Mesothelial cell of epicardium (in vitro differentiated cells): ENCODE results near the gene SLC26A6. TPM values are rescaled to one million over a fixed set of nuclear protein-coding genes. Genes with fewer than 3 reads are reported as not detected.

Experiments
- DNase-seq, 2 experiments: peaks; one replicate each; pipeline ENCODE4 v3.0.0; 2021; ENCODE audit warnings: low spot score in 2 of 2; ENCODE audit not compliant: unreplicated experiment in 2 of 2
- H3K27ac Mint-ChIP-seq: 2 replicates; pipeline ENCODE4 v1.8.0; 2021; ENCODE audit warnings: mixed read lengths
- H3K27me3 Mint-ChIP-seq: 2 replicates; pipeline ENCODE4 v1.8.0; 2021; ENCODE audit warnings: low read depth, mixed read lengths
- H3K36me3 Mint-ChIP-seq: 2 replicates; pipeline ENCODE4 v1.8.0; 2021; ENCODE audit warnings: mixed read lengths
- H3K4me1 Mint-ChIP-seq: 2 replicates; pipeline ENCODE4 v1.8.0; 2021; ENCODE audit warnings: mixed read lengths
- H3K4me3 Mint-ChIP-seq: 2 replicates; pipeline ENCODE4 v1.8.0; 2021; ENCODE audit warnings: mild to moderate bottlenecking, moderate library complexity, mixed read lengths
- H3K9me3 Mint-ChIP-seq: 2 replicates; pipeline ENCODE4 v1.8.0; 2021; ENCODE audit warnings: mixed read lengths
- CTCF ChIP-seq: fragments of 200-600 bp; sonication (generic); IDR thresholded peaks from one replicate; pipeline ENCODE4 v1.5.0; 2021; ENCODE audit warnings: antibody characterized with exemption; ENCODE audit not compliant: unreplicated experiment
- total RNA-seq: library from RNA; stranded (reverse); gene quantifications from 3 replicates; pipeline ENCODE4 v1.2.1, GENCODE V29; 2021

SLC26A6 gene
- total RNA-seq, 1 donor from 2014 or later: 18.0 TPM

GRCh38 chr3:48636149-48636655 is 941 bp upstream of the SLC26A6 start:
- no peak for DNase-seq
- no peak for TF ChIP-seq CTCF
- Mint-ChIP-seq H3K27me3 (peaks cover 1% of the 10 kb centered on the region), H3K4me3 (peak overlapping the region; percentile 83), H3K4me1 (peaks cover 21% of the 10 kb centered on the region), H3K36me3 (peaks cover 7% of the 10 kb centered on the region), H3K9me3 (no peaks in the 10 kb centered on the region), H3K27ac (peak overlapping the region; percentile 12)

- peaks cover 8% of the 10 kb centered on the region for H3K36me3 Mint-ChIP-seq
- peak in 1 of 2 experiments; percentile 51 for DNase-seq
- peaks cover 21% of the 10 kb centered on the region for H3K4me1 Mint-ChIP-seq
- H3K27me3 Mint-ChIP-seq: peaks cover 1% of the 10 kb centered on the region
- TF ChIP-seq CTCF: no peak
- no peak overlapping the region for H3K27ac Mint-ChIP-seq
- H3K9me3 Mint-ChIP-seq: no peaks in the 10 kb centered on the region
- H3K4me3 Mint-ChIP-seq: peak overlapping the region; percentile 83
Measured at GRCh38 chr3:48634661-48635221, 520 bp downstream of the SLC26A6 start.

GRCh38 chr3:48633743-48634142 is 1.5 kb downstream of the SLC26A6 start:
- Mint-ChIP-seq H3K4me3 (peak overlapping the region; percentile 83), H3K27ac (no peak overlapping the region), H3K27me3 (peaks cover 1% of the 10 kb centered on the region), H3K36me3 (peaks cover 10% of the 10 kb centered on the region), H3K4me1 (peaks cover 21% of the 10 kb centered on the region), H3K9me3 (no peaks in the 10 kb centered on the region)
- DNase-seq: no peak
- no peak for TF ChIP-seq CTCF

GRCh38 chr3:48633256-48633655 is 2.0 kb downstream of the SLC26A6 start:
- no peak overlapping the region for H3K4me3 Mint-ChIP-seq
- peaks cover 1% of the 10 kb centered on the region for H3K27me3 Mint-ChIP-seq
- H3K27ac Mint-ChIP-seq: no peak overlapping the region
- no peak for TF ChIP-seq CTCF
- H3K4me1 Mint-ChIP-seq: peaks cover 21% of the 10 kb centered on the region
- no peaks in the 10 kb centered on the region for H3K9me3 Mint-ChIP-seq
- DNase-seq: no peak
- H3K36me3 Mint-ChIP-seq: peaks cover 10% of the 10 kb centered on the region

GRCh38 chr3:48631516-48632448 is 3.5 kb downstream of the SLC26A6 start:
- peaks cover 1% of the 10 kb centered on the region for H3K27me3 Mint-ChIP-seq
- no peak for TF ChIP-seq CTCF
- H3K4me3 Mint-ChIP-seq: no peak overlapping the region
- DNase-seq: no peak
- no peaks in the 10 kb centered on the region for H3K9me3 Mint-ChIP-seq
- H3K36me3 Mint-ChIP-seq: peaks cover 17% of the 10 kb centered on the region
- H3K4me1 Mint-ChIP-seq: peaks cover 16% of the 10 kb centered on the region
- H3K27ac Mint-ChIP-seq: no peak overlapping the region
